ENCODE data around the gene TACC3.

The TACC3 gene

DNA sequence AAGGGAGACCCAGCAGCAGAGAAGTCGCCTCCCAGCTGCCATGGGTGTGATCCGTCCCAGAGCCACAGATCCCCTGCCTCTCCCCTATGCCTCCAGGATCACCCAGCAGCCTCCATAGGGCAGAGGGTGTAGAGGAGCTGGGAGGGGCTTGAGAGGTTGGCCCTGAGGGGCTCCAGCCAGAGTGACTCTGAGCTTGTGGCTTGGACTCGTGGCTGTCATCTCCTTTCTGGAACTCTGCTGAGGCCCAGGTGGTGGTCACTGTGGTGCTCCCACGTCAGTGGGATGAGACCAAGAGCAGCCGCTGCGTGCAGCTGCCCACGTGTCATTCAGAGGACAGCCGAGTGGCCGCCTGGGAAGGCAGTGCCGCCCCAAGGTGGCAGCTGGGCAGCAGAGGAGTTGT, 4.2 kb downstream of the TACC3 start:
- DNase-seq = no peak

DNA sequence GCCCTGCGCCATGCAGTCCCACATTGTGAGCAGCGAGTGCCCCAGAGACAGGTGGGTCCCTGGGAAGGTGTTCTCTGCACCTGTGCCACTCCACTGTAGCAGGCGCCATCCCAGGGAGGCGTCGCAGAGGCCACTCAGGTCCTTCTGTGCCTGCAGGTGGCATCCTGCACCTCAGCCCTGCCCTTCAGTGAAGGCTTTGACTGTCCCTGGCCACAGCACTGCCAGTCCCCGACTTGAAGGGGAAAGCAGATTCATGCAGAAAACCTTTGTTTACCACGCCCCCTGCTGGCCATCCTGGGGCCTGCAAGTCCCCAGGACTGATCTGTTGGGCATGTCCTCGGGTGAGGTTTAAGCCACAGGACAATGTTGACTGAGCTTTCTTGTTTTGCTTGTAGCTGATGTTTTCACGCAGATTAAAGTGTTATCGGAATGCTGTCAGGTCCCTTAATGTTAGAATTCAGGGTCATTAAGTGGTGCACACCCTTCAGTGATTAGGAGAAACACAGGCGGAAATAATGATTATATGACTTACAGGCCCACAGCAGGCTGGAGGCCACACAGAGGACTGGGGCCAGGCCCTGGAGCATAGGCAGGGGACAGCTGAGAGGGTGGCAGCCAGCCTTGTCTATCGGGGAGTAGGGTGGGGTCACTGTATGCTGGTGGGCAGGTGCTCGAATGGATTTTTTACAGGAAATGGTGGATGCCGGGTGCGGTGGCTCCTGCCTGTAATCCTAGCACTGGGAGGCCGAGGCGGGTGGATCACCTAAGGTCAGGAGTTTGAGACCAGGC, 5.0 kb downstream of the TACC3 start:
- DNase-seq = peak; percentile 43

DNA sequence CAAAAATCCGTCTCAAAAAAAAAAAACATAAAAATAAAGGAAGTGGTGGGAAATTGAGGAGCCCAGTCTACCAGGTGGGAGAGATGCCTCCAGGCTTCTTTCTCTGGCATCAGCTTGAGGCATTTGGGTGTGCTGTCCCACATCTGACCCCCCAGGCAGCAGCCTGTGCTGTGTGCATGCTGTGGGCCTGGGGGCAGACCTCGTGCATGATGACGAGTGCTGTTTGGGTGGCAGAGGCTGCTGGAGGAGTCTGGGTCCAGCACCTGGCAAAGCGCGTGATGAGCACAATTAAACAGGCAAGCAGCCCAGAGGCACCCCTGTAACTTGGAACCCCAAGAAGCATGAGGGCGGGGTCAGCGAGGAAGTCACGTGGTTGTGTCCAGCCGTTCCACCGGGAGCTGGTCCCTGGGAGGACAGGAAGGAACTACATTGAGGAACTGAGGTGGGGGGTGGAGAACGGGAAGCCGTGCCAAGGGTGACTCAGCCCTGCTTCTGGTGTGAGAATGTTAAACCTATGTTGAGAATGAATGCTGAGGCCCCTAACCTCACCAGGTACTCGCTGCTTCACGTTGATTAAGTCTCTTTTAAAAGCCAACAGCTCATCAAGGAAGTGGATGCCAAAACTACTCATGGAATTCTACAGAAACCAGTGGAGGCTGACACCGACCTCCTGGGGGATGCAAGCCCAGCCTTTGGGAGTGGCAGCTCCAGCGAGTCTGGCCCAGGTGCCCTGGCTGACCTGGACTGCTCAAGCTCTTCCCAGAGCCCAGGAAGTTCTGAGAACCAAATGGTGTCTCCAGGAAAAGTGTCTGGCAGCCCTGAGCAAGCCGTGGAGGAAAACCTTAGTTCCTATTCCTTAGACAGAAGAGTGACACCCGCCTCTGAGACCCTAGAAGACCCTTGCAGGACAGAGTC, 6.1 kb downstream of the TACC3 start:
- DNase-seq = no peak

DNA sequence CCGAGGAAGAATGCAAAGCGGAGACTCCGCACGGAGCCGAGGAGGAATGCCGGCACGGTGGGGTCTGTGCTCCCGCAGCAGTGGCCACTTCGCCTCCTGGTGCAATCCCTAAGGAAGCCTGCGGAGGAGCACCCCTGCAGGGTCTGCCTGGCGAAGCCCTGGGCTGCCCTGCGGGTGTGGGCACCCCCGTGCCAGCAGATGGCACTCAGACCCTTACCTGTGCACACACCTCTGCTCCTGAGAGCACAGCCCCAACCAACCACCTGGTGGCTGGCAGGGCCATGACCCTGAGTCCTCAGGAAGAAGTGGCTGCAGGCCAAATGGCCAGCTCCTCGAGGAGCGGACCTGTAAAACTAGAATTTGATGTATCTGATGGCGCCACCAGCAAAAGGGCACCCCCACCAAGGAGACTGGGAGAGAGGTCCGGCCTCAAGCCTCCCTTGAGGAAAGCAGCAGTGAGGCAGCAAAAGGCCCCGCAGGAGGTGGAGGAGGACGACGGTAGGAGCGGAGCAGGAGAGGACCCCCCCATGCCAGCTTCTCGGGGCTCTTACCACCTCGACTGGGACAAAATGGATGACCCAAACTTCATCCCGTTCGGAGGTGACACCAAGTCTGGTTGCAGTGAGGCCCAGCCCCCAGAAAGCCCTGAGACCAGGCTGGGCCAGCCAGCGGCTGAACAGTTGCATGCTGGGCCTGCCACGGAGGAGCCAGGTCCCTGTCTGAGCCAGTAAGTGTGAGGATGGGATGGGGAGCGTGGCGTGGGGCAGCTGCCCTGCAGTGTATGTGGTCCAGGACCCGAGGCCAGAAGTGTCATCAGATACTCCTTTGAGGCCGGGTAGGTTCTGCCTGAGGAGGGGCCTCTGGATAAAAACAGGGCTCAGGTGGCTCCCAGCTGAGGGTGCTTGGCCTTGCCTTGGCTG, 7.0 kb downstream of the TACC3 start:
- no peak for DNase-seq

DNA sequence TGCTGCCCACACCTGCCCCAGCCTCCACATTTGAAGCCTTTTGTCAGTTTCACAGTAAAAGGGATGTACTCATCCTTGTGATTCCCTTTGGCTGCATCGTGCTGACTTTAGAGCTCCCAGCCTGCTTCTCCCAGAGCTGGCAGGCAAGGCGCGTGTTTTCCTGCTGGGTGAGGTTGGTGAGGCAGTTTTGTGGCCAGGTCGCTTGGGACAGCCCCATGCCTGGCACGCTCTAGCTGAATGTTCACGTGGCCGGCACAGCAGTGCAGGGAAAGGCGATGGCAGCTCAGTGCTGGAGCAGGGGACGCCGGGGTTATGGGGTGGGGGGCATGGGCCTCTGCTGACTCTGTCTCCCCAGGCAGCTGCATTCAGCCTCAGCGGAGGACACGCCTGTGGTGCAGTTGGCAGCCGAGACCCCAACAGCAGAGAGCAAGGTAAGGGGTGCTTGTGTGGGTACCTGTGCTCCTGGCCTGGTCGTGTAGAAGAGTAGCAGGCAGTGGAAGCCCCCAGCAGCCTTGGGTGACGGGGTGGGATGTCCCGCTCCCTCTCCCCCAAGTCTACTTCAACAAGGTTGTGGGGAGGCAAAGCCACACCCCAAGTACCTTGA, 9.3 kb downstream of the TACC3 start:
- no peak for DNase-seq

DNA sequence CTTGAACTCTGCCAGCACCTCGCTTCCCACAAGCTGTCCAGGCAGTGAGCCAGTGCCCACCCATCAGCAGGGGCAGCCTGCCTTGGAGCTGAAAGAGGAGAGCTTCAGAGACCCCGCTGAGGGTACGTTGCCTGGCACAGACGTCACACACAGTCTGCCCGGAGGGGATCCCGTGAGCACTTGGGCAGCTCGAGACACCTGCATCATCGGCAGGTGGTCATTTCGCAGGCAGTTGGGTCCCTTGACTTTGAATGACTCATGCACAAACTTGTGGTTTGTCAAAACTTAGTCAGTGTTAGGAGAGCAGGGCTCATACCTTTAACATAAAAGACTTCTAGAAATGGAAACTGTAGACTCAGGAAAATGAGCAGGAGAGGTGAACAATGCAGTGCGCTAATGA, 9.9 kb downstream of the TACC3 start:
- no peak for DNase-seq

DNA sequence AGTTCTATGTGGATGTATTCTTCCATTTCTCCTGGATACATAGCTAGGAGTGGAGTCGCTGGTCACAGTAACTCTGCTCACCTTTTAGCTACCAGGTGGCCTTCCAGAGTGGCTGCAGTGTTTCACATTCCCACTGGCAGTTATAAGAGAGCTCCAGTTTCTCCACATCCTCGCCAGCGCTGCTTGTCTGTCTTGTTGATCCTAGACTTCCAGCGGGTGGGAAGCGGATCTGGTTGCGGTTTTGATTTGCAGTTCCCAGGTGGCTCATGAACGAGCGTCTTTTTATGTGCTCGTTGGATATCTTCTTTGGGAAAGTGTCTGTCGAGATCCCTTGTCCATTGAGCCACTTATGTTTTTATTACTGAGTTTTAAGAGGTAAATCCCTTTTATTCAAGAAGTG, 11.6 kb downstream of the TACC3 start:
- DNase-seq = no peak

DNA sequence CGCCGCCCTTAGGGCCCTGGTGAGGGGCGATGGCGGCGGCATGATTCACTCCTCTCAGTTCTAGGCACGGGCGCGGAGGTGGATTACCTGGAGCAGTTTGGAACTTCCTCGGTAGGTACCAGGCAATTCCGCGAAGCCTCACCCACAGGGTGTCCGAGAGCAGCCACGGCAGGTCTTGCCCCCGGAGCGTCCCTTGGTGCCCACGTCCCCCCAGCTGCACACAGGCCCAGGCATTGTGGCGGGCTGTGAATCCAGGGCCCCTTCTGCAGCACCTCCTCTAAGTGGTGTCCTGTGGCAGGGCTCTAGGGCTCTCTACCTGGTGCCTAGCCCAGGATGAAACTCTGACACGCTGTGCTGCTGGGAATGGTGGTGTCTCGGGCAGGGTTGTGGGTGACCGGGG, 13.9 kb downstream of the TACC3 start:
- DNase-seq = no peak

DNA sequence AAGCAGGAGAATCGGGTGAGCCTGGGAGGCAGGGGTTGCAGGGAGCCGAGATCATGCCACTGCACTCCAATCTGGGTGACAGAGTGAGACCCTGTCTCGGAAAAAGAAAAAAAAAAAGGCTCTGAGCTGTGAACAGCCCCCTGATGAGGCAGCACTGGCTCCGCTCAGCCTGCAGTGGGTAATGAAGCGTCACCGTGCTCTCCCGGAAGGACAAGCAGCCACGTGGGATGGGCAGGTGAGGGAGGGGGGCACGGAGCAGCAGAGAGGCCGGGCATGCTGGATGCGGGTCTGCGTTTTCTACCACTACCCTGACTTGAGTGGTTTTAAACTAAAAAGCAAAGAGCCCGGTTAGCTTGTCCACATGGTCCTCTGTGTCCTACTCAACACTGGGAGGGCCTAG, 15.5 kb downstream of the TACC3 start:
- DNase-seq = no peak

DNA sequence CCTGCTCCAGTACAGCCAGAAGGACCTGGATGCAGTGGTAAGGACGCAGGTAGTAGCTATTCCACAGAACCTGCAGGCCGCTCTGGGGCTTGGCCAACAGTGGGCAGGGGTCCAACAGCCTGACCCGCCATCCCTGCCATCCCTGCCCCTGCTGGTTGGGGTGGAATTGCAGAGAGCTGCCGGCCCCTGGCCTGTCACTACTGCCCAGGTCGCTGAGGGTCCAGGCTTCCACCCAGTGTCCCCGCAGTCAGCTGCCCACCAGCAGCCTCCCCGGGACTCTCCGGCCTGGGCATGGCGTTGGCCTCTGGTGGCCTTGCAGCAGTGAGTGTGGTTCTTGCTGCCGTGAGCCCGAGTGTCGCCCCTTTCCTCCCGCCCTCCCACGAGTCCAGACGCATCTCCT, 16.3 kb downstream of the TACC3 start:
- DNase-seq = no peak

DNA sequence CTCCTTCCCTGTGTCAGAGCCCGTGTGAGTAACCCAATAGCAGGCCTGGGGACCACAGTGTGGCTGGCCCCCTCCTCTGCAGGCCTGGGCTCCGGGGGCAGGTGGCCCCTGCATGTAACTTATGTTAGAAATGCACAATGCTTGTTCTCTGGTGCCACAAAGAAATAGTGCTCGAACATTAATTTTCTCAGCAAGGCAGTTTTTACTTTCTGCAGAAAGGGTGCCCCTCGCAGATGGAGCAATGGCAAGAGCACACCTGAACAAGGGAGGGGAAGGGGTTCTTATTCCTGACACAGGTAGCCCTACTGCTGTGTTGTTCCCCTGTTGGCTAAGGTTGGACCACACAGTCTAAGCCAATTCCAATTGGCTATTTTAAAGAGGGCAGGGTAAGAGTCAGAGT, 17.1 kb downstream of the TACC3 start:
- DNase-seq = no peak

DNA sequence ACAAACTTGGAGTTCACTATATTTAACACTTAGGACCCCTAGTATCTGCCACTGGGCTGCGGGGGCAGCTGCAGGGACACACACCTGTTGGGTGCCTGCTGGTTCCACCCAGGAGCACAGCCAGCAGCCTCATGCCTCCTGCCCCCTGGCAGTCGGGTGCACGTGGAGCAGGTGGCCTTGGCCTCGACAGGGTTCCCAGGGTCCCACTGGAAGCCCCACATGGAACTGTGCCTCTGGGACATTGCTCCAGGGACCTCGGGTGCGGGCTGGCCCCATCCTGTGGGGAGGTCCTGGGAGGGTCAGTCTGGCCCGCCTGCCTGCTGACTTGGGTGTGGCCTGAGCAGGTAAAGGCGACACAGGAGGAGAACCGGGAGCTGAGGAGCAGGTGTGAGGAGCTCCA, 18.0 kb downstream of the TACC3 start:
- DNase-seq = no peak

DNA sequence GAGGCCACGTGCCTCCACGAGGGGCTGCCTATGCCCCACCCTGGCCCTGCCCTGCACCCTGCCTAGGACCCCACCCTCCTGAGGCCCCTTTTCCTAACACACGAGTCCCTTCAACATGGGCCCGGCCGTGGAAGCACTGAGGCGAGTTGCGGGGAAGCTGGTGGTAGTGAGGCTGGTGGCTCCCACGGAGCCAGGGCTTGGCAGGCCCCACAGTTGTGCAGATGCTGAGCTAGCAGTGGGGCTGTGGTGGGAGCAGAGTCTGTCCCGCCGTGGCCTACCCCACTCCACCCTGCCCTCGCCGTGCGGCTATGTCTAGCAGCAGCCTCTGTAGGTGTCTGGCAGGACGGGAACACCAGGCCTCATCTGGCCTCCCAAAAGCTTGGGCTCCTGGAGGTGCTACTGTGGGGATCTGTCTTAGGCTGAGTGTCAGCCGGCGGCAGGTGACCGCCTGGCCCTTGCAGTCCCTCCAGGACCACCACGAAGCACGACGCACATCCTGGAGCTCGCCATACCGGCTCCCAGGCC, 18.8 kb downstream of the TACC3 start:
- no peak for DNase-seq

DNA sequence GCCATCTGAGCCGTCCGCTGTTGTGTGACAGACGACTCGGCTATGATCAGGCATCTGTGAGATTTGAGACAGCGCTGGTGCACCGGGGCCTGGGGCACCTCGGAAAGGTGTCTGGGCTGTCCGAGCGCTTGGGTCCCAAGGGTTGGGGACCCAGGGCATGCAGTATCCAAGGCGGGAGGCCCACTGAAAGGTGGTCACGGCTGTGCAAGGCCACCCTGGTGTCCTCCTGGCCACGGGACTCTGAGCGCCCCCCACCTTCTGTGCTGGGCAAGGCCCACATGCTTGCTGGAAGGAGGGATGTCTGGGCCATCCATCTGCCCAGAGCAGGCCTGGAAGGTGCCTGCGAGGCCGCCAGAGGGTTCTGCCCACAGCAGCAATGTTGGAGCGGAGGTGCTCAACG, 19.9 kb downstream of the TACC3 start:
- DNase-seq = no peak

DNA sequence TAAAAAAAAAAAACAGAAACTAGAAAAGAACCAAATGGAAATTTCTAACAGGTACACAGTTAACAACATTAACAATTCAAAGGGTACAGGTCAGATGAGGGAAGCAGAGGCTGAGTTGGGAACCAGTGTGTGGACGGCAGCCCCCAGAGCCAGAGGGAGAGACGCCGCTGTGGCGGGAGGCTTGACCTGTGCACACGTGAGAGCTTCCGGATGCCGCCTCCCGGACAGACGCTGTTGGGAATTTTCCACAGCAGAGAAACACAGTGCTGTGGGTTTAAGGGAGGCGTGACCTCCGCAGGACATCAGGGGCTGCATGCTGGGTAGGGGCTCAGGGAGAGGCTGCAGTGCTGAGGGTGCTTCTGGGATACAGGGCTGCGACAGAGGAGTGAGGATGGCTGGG, 22.2 kb downstream of the TACC3 start:
- DNase-seq = no peak

DNA sequence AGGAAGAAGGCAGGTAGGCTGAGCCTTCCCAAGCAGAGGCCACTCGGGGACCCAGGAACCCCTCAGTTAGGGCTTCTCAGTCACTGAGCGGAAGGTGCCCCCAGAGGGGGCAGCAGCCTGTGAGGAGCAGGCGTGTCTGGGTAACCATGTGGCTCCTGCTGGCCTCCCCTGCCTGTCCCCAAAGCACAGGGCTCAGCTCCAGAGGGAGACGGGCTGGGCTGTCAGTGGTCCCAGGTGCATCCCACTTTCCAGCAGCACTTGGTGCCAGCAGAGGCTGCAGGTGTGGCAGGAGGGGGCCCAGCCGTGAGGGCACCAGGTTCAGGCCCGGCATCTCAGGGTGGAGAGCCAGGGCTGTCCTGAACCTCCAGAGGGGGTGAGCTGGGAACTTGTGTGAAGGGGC, 22.7 kb downstream of the TACC3 start:
- DNase-seq = no peak

DNA sequence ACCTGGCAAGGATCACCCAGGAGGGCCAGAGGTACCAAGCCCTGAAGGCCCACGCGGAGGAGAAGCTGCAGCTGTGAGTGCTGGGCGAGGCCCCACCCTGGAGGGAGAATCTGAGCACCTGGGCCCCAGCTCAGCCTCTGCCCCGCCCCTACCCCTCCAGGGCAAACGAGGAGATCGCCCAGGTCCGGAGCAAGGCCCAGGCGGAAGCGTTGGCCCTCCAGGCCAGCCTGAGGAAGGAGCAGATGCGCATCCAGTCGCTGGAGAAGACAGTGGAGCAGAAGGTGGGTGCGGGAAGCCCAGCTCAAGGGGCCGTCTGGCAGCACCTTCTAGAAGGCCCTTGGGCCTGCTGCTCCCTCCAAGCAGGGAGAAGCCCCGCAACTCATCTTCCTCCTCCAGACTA, 23.2 kb downstream of the TACC3 start:
- no peak for DNase-seq

DNA sequence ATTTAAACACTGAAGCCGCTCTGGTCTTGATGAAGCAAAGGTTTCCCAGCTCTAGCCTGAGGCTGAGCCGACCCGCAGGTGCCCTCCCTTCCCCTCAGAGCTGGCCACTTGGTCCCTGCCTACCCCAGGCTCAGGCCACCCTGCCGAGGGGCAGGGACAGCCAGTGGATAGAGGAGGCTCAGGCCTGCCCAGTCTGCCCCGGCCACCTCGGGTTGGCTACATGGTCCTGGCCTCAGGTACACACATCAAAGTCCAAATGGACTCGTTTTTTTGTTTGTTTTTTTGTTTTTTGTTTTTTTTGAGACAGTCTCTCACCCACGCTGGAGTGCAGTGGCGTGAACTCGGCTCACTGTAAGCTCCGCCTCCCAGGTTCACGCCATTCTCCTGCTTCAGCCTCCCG, 23.8 kb downstream of the TACC3 start:
- DNase-seq = no peak

DNA sequence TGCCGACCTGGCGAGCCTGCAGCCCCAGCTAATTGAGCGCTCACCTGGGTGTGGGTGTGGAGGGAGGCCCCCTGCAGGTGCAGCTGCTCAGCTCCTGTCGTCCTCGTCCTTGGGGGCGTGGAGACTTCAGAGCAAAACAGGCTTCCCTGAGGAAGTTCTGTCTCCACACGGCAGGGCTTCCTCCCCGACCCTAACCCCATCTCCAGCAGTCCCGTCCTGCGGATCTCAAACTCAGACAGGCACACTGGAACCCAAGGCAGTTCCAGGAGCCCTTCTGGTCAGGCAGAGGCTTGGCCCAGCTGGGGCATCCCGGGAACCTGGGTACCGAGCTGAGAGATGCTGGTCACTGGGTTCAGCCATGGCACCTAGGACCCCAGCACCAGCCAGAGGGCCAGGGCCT, 24.4 kb downstream of the TACC3 start:
- DNase-seq = no peak

DNA sequence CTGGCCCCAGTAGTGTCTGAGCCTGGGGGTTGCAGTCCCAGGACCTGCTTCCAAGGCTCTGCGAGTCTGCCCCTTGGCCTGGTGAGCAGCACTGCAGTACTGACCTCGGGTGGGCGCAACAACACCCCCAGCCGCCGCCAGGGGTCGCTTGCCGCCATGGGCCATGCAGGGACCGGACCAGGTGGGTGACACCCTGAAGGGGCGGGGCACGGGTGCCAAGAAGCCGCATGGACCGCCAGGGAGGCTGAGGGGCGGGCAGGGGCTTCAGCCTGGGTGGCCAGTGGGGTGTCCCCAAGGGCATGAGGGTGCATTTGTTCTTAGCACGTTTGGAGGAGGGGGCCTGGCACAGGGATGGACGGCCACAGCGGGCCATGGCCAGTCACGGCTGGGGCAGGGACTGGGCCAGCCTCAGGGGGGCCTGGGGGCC, 25.0 kb downstream of the TACC3 start:
- peak; percentile 42 for DNase-seq

DNA sequence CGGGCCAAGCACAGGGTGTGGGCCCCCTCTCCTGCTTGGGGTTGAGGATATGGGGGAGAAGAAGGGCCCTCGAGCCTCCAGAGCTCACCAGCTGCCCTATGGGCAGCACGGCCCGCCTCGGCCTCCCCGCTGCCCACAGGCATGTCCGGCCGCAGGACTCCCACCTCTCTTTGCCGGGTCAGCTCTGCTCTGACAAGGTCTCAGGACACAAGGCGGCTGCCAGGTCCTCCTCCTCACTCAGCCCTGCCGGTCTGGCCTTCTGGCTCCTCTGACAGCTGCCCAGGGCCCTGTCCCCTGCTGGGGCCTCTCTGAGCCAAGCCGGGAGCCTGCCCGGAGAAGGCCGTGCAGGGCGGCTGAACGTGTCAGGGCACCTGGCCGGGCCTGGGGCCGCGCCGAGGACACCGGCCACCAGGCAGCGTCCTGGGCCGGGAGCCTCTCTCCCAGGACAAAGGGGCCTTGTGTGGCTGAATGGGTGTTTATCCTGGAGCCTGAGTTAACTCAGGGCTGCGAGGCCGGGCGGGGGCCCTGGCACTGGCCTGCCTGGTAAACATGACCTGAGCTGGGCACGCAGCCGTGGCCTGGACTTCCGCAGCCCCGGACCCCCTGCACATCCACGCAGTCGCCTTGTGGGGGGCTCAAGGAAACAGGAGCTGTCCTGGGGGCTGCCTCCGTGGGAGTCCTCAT, 25.7 kb downstream of the TACC3 start:
- DNase-seq = no peak

DNA sequence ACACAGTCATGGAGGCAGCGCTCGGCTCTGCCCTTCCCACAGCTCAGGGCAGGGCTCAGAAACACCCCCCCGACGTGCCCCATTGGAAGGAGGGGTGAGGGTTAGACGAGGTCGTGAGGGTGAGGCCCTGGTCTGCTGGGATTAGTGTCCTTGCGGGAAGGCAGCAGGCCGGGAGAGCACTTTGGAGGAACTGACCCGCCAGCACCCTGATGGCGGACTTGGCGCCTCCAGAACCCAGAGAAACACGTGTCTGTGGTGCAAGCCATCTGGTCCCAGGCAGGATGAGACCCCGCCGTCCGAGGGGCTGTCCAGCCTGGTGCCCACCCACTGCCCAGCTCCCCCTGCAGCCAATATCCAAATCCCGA, 26.3 kb downstream of the TACC3 start:
- DNase-seq = no peak
